MCF 10A (cell line): ENCODE data around the gene FANCI. TPM values are rescaled to one million over a fixed set of nuclear protein-coding genes. Genes with fewer than 3 reads are reported as not detected.
"Not testable (repeated sequence)": the region's sequence is repeated elsewhere in the genome, so short reads cannot be mapped to it uniquely, and the experiment has no call there.

Source experiments
- BruUV-seq: library from RNA; stranded (reverse); fragments of 400-500 nt; replicated peaks from 2 replicates; lab custom pipeline; 2021; lab: Mats Ljungman, UMichigan
- CTCF ChIA-PET: fragments of 300-600 bp; sonication (Branson Sonifier 250); formaldehyde crosslinking; extraction: SDS; loops from one replicate; lab custom pipeline; 2021; ENCODE audit warnings: antibody characterized with exemption, inconsistent platforms; lab: Yijun Ruan, JAX
- POLR2A ChIA-PET: fragments of 300-600, 350-650 bp; sonication (Branson Sonifier 250); formaldehyde crosslinking; extraction: SDS; loops from one replicate; lab custom pipeline; 2020; ENCODE audit warnings: antibody characterized with exemption, inconsistent platforms; lab: Yijun Ruan, JAX
- DNase-seq: peaks from one replicate; pipeline ENCODE4 v3.0.0-alpha.2; 2018; ENCODE audit not compliant: unreplicated experiment
- H3K27ac Mint-ChIP-seq: one replicate; pipeline ENCODE4 v1.8.0; 2022; ENCODE audit warnings: mild to moderate bottlenecking, low read depth, mixed read lengths; ENCODE audit not compliant: unreplicated experiment
- H3K27me3 Mint-ChIP-seq: one replicate; pipeline ENCODE4 v1.8.0; 2022; ENCODE audit warnings: mixed read lengths; ENCODE audit not compliant: insufficient read depth, unreplicated experiment
- H3K36me3 Mint-ChIP-seq: one replicate; pipeline ENCODE4 v1.8.0; 2022; ENCODE audit warnings: mild to moderate bottlenecking, moderate library complexity, mixed read lengths; ENCODE audit not compliant: insufficient read depth, unreplicated experiment
- H3K4me1 Mint-ChIP-seq: one replicate; pipeline ENCODE4 v1.8.0; 2022; ENCODE audit warnings: mixed read lengths; ENCODE audit not compliant: insufficient read depth, unreplicated experiment
- H3K4me3 Mint-ChIP-seq: one replicate; pipeline ENCODE4 v1.8.0; 2022; ENCODE audit warnings: mild to moderate bottlenecking, moderate library complexity, mixed read lengths; ENCODE audit not compliant: unreplicated experiment
- H3K9me3 Mint-ChIP-seq: one replicate; pipeline ENCODE4 v1.8.0; 2022; ENCODE audit warnings: mixed read lengths; ENCODE audit not compliant: unreplicated experiment
- intact Hi-C: fragments of 100-400 bp; cut with micrococcal nuclease; formaldehyde crosslinking; loops from 2 replicates; pipeline ENCODE4 v1.14.1; 2022
- total RNA-seq: library from RNA; stranded (reverse); gene quantifications from 2 replicates; pipeline ENCODE4 v1.2.3, GENCODE V29; 2022
- TF ChIP-seq, protein P1 (sequence below): fragments of 200-600 bp; IDR thresholded peaks from one replicate; pipeline ENCODE4 v1.8.0; 2022; ENCODE audit warnings: antibody characterized with exemption, mild to moderate bottlenecking; ENCODE audit not compliant: unreplicated experiment

The FANCI gene
- total RNA-seq, 1 experiment from 2014 or later = 34.0 TPM

DNA sequence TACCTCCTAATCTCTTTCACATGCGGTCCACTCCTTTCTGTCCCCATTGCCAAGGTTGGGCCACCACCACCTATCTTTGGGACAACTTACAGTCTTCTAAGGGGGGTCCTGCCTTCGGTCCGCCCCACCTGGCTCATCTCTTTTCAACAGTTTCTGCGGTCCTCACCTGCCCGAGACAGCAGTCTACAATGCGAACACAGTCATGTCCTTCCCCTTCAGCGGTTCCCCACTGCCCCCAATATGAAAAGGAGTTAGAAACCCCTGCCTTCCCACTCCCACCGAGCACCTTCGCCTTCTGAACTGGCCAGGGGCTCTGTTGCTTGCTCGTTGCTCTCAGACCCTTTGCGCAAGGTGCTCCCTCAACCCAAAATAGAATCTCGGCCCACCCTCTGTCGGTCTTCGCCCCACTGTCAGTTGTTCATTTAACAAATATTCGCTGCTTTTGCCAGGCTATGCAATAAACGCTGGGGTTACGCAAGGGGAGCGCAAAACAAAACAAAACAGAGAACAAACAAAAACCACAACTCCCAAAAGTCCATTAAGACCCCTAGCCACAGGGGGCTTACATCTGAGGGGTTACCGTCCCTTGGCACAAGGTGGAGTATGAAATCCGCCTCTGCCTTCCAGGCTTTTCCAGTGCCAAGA is 611 bp upstream of the FANCI start:
- H3K9me3 Mint-ChIP-seq = no peaks in the 10 kb centered on the region
- BruUV-seq = TSS peak; percentile 85

DNA sequence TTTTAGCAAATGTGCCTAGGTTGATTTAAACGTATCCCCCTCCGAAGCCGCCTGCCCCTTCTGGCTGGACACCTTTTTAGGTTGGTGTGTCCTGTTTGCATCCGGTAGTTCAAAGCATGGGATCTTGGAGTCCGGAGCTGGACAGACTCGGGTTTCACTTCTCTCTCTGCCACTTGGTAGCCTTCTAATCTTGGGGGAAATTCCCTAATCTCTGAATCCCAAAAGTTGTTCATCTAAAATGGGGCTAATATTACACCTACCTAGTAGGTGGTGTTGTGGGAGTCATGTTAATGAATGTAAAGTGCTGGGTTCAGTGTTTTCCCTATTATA is 760 bp downstream of the FANCI start:
- Mint-ChIP-seq H3K27ac (peak overlapping the region; percentile 93), H3K4me3 (peak overlapping the region; percentile 95), H3K36me3 (peaks cover 15% of the 10 kb centered on the region), H3K27me3 (no peaks in the 10 kb centered on the region), H3K4me1 (peaks cover 31% of the 10 kb centered on the region), H3K9me3 (no peaks in the 10 kb centered on the region)
- BruUV-seq = no TSS peak
- intact Hi-C loops = no loop called here
- ChIA-PET CTCF (interaction anchor here (0.6 to 3.9 kb wide), 13 partner anchors 8 to 372 kb away, joined by 3 to 29 read pairs (median 4); no protein-coding TSS in a partner anchor), POLR2A (interaction anchor here (0.7 to 1.5 kb wide), 5 partner anchors 9 to 89 kb away, joined by 3 to 5 read pairs (median 4); no protein-coding TSS in a partner anchor)
- no peak for DNase-seq
- TF ChIP-seq, protein P1, sequence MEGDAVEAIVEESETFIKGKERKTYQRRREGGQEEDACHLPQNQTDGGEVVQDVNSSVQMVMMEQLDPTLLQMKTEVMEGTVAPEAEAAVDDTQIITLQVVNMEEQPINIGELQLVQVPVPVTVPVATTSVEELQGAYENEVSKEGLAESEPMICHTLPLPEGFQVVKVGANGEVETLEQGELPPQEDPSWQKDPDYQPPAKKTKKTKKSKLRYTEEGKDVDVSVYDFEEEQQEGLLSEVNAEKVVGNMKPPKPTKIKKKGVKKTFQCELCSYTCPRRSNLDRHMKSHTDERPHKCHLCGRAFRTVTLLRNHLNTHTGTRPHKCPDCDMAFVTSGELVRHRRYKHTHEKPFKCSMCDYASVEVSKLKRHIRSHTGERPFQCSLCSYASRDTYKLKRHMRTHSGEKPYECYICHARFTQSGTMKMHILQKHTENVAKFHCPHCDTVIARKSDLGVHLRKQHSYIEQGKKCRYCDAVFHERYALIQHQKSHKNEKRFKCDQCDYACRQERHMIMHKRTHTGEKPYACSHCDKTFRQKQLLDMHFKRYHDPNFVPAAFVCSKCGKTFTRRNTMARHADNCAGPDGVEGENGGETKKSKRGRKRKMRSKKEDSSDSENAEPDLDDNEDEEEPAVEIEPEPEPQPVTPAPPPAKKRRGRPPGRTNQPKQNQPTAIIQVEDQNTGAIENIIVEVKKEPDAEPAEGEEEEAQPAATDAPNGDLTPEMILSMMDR = no peak

More for the DNA sequence above, 611 bp upstream of the FANCI start:
- peaks cover 7% of the 10 kb centered on the region for H3K36me3 Mint-ChIP-seq
- H3K27ac Mint-ChIP-seq = peak overlapping the region; percentile 93
- H3K27me3 Mint-ChIP-seq = peaks cover 13% of the 10 kb centered on the region
- ChIA-PET POLR2A (interaction anchor here (0.9 to 1.0 kb wide), 3 partner anchors 10 to 38 kb away, joined by 3 read pairs; no protein-coding TSS in a partner anchor), CTCF (interaction anchor here (0.6 to 5.3 kb wide), 9 partner anchors 10 to 644 kb away, joined by 3 to 31 read pairs (median 4); no protein-coding TSS in a partner anchor)
- TF ChIP-seq, protein P1 = no peak
- no peak for DNase-seq
- H3K4me3 Mint-ChIP-seq = peak overlapping the region; percentile 95
- H3K4me1 Mint-ChIP-seq = peaks cover 31% of the 10 kb centered on the region
- intact Hi-C loops = loop anchor here (1.0 kb wide), 1 partner anchor 36 kb away; no protein-coding TSS in a partner anchor

DNA sequence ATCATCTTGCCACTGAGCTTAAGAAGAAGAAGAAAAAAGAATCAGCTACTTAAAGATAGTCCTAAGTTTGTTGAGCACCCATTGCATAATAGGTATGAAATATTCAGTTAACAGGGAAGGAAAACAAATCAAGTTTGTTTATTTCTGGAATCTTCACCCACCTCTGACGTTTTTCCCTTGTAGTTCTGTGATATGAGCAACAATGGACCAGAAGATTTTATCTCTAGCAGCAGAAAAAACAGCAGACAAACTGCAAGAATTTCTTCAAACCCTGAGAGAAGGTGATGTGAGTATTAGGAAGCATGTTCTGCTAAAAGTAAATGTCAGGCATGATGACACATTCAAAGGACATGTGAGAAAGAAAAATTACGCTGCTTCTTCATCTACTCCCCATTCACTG is 3.7 kb downstream of the FANCI start:
- Mint-ChIP-seq H3K36me3 (peaks cover 23% of the 10 kb centered on the region), H3K27ac (peak overlapping the region; percentile 17), H3K4me3 (no peak overlapping the region), H3K9me3 (no peaks in the 10 kb centered on the region), H3K27me3 (no peaks in the 10 kb centered on the region), H3K4me1 (peaks cover 31% of the 10 kb centered on the region)
- TF ChIP-seq, protein P1 = no peak
- intact Hi-C loops = no loop called here
- CTCF ChIA-PET = interaction anchor here (1.3 kb wide), 1 partner anchor 40 kb away, joined by 6 read pairs; no protein-coding TSS in a partner anchor
- no peak for DNase-seq
- no TSS peak for BruUV-seq
- POLR2A ChIA-PET = no interaction called here

DNA sequence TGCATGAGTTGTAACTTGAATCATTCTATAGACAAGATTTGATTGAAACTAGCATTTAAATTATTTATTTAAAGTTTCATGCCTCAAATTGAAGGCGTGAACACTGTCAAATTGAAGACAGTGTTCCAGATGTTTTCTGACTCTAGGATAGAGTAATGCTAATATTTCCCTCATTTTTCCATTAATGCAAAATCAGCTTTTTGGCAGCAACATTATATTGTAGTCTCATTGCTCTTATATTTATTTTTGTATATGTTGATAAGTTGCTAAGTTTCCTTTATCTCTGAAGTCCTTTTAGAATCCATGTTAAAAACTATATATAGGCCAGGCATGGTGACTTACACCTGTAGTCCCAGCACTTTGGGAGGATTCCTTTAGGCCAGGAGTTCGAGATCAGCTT is 4.8 kb downstream of the FANCI start:
- TF ChIP-seq, protein P1 = no peak
- ChIA-PET POLR2A (interaction anchor here (0.7 to 0.8 kb wide), 2 partner anchors 160 to 1565 kb away, joined by 3 to 4 read pairs; partner anchors contain the start of gene ABHD2), CTCF (interaction anchor here (0.6 to 1.3 kb wide), 4 partner anchors 41 to 682 kb away, joined by 3 to 6 read pairs (median 4); no protein-coding TSS in a partner anchor)
- Mint-ChIP-seq H3K4me1 (peaks cover 23% of the 10 kb centered on the region), H3K27ac (no peak overlapping the region), H3K36me3 (peaks cover 16% of the 10 kb centered on the region), H3K9me3 (no peaks in the 10 kb centered on the region), H3K4me3 (no peak overlapping the region), H3K27me3 (no peaks in the 10 kb centered on the region)
- BruUV-seq = no TSS peak
- intact Hi-C loops = no loop called here
- DNase-seq = no peak

DNA sequence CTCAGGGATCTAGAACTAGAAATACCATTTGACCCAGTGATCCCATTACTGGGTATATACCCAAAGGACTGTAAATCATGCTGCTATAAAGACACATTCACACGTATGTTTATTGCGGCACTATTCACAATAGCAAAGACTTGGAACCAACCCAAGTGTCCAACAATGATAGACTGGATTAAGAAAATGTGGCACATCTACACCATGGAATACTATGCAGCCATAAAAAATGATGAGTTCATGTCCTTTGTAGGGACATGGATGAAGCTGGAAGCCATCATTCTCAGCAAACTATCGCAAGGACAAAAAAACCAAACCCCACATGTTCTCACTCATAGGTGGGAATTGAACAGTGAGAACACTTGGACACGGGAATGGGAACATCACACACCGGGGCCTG is 6.4 kb downstream of the FANCI start:
- CTCF ChIA-PET, H3K27ac Mint-ChIP-seq, BruUV-seq, DNase-seq, H3K4me3 Mint-ChIP-seq, H3K9me3 Mint-ChIP-seq, POLR2A ChIA-PET, intact Hi-C loops, H3K27me3 Mint-ChIP-seq: not testable (repeated sequence)
- Mint-ChIP-seq H3K36me3 (peaks cover 22% of the 10 kb centered on the region), H3K4me1 (peaks cover 21% of the 10 kb centered on the region)

DNA sequence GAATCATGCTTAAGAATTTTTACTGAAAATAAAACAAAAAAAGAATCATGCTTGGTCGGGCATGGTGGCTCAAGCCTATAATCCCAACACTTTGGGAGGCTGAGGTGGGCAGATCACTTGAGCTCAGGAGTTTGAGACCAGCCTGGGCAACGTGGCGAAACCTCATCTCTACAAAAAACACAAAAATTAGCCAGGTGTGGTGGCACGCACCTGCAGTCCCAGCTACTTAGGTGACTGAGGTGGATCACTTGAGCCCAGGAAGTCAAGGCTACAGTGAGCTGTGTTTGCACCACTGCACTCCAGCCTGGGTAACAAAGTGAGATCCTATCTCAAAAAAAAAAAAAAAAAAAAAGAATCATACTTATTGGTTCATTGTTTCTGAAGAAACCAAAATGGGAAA is 33.5 kb downstream of the FANCI start:
- BruUV-seq, DNase-seq, H3K4me3 Mint-ChIP-seq, H3K27ac Mint-ChIP-seq, H3K27me3 Mint-ChIP-seq, H3K9me3 Mint-ChIP-seq, intact Hi-C loops, H3K4me1 Mint-ChIP-seq, POLR2A ChIA-PET: not testable (repeated sequence)
- H3K36me3 Mint-ChIP-seq = peaks cover 13% of the 10 kb centered on the region
- CTCF ChIA-PET = interaction anchor here (0.6 to 1.0 kb wide), 3 partner anchors 31 to 1800 kb away, joined by 3 to 5 read pairs (median 4); no protein-coding TSS in a partner anchor
